ENCODE data around the gene DSG4.
A peak's percentile ranks its signal among the peaks of the same experiment; 100 is the strongest.

The DSG4 gene

DNA sequence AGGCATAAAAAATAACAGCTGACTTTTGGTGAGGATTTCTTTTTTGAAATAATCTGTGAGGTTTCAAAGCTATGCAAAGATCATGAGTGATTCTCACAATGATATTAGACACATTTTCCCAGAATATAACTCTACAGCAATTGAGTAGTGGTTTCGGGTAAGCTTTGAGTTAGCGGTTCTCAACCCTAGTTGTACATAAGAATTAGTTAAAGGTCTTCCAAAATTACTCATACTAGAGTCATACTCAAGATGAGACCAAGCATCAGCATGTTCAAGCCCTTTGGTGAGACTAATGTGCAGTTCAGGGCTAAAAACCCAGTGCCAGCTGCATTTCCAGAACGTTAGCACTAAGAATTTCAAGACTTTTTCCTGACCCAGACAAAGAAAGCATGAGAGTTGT lies 31.1 kb downstream of the DSG4 start:
- DNase-seq (ENCODE audit: low spot score) = no peak

DNA sequence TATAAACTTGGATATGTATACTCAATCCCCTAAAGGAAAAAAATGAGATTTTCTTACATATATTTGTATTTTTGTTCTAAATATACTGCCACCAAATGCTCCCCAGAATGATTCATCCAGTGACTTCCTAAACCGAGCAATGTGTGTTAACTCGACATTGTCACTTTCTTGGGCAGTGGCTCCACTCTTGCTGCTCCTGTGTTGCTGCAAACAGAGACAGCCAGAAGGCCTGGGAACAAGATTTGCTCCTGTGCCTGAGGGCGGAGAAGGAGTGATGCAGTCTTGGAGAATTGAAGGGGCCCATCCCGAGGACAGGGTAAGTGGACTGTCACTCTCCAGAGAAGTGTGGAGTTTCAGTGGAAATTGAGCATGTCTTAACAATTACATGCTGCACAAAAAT lies 32.7 kb downstream of the DSG4 start:
- no peak for DNase-seq (ENCODE audit: low spot score)

DNA sequence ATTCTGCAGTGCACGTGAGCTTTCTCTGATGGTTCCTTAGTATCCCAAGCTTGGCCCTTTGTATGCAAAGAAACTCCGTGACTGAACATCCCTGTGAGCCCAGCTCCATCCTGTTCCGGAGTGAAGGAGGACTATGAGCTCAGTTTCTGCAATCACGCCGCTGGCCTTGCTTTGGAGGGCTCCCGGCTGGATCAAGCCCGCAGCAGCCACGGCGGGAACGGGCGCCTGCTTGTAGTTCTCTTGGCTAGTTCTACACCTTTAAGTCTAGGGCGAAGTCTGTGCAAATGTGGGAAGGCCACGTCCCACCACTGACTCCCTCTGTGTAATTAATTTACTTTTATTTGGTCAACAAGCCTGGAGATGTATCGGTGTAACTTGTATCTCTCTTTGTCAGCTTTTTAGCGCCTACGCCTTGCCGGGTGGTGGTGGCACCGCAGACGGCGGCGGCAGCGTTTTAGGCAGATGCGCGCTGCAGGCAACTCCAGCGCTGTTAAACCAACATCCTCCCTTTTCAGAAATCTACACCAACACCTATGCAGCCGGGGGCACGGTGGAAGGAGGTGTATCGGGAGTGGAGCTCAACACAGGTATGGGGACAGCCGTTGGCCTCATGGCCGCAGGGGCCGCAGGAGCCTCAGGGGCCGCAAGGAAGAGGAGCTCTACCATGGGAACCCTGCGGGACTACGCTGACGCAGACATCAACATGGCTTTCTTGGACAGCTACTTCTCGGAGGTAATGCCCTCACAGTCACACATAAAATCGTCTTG lies 34.3 kb downstream of the DSG4 start:
- DNase-seq (ENCODE audit: low spot score) = no peak

DNA sequence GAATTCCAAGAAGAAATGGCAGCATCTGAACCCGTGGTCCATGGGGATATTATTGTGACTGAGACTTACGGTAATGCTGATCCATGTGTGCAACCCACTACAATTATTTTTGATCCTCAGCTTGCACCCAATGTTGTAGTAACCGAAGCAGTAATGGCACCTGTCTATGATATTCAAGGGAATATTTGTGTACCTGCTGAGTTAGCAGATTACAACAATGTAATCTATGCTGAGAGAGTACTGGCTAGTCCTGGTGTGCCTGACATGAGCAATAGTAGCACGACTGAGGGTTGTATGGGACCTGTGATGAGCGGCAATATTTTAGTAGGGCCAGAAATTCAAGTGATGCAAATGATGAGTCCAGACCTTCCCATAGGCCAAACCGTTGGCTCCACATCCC lies 36.6 kb downstream of the DSG4 start:
- no peak for DNase-seq (ENCODE audit: low spot score)

DNA sequence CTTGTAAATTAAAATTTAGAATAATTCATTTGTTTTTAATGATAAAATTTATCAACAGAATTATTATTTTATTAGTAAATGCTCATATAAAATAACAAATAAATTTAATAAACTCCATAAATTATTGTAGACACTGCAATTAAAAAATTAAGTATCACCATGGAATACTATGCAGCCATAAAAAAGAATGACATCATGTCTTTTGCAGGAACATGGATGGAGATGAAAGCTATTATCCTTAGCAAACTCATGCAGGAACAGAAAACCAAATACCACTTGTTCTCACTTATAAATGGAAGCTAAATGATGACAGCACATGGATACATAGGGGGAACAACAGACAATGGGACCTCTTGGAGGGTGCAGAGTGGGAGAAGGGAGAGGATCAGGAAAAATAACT lies 41.3 kb downstream of the DSG4 start:
- DNase-seq (ENCODE audit: low spot score) = no peak

DNA sequence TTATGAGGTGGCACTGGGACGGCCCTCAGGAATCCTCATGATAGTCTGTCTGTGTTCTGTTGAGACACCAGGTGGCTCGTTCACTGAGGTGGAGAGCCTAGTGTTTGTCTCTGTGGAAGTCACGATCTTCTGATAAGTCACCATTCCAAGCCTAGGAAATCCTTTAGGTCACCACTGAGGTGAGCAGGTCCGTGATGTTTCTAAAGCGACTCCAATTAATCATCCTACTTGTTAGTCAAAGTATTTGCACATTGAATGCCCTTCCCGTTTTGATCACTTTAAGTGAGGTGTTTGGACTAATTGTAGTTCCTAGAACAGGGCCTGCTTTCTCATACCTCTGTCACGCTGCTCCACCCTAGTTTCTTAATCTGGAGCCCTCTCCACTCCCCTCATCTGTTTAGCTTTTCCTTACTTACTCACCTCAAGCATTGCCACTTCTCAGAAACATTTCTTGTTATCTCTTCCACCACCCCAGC lies 42.9 kb downstream of the DSG4 start:
- no peak for DNase-seq (ENCODE audit: low spot score)

DNA sequence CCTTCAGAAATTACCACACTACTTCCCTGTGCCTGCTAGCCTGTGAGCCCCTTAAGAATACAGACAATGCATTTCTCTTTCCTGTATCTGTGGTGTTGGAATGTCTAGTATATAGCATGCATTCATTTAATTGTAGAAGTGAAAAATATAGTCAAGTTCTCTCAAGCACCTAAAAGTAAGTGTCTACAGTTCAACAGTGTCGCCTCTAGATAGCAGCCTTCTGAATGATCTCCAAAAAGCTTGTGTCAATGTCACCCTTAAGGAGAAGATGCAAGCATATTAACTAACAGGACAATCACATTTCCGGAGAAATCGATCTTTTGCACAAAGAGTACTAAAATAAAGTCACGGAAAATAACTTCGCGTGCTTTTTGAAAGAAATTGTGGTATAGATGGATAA lies 43.5 kb downstream of the DSG4 start:
- no peak for DNase-seq (ENCODE audit: low spot score)

DNA sequence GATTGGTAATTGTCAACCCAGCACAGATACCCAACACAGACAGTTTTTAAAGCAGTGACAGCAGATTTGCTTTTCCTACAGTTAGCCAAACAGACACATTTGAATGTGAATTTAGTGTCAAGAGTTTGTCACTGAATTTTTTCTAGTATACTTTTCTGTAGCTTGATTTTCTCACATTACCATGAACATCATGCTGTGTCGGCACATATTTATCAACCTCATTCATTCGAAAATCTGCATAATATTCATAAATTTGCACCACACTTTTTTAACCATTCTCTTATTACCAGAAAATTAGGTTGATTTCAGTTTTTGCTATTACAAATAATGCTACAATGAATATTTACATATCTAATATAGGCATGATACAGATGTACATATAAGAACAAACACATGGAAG lies 43.9 kb downstream of the DSG4 start:
- no peak for DNase-seq (ENCODE audit: low spot score)

DNA sequence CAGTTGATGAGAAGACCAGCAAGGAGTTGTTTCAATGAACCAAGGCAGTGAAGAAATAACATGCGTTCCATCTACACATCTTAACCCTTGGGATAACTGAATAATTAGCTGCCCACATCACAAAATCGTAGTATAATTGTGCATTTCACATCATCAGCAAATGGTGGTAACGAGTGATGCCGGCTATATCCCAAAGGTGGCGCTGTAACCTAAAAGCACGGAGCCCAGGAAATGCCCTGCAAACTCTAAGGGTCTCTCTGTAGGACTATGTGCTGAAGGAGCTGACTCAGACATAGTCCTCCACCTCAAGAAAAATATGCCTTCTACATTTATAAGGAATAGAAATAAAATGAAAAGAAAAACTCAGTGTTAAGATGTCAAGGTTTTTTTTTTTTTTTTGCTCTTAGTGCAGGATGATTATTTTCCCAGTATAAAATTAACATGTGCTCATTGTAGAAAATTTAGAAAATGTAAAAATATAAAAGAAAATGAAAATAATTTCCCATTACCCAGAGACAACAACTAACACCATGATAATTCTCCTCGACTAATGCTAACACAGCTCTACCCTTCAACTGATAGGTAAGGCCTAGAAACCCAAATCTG lies 47.9 kb downstream of the DSG4 start:
- DNase-seq (ENCODE audit: low spot score) = peak; percentile 66

DNA sequence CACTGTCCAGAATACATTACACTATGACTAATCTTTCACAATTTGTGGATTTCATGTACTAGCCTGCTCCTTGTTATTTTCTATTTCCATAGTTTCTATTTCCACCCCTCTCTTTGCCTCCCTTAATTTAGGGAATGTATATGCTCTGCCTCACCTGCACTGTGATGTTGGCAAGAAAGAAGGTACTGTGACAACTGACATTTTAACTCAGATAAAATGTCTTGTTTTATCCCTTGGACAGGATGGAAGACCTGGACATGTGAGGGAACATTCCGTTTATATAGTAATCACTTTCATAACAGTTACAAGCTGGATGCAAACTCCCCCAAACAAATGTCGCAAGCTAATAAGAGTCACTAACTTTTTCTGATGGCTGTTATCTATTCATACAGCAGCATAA lies 49.4 kb downstream of the DSG4 start:
- no peak for DNase-seq (ENCODE audit: low spot score)

DNA sequence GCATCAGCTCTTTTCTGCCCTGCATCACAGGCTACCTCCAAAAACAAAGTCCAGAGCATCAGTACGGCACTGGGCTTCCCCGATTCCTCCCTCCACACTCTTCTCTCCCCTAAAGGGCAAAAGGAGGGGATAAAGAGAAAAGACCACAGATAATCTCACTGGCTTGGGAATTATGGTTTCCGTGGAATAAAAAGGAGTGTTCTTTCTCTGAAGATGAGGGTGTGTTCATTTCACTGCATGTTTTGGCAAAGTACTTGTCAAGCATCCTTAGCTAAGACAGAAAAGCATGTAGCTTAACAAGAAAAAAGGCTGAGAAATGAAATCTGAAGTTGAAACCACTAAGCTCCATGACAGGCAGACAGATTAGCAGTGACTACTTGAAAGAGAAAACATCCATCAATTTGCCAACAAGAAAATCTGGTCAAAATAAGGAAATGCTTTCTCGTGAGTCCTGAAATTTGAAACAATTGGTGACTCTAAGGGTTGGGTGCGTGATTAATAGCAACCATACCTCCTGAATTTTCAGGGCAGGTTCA lies 50.4 kb downstream of the DSG4 start:
- no peak for DNase-seq (ENCODE audit: low spot score)

DNA sequence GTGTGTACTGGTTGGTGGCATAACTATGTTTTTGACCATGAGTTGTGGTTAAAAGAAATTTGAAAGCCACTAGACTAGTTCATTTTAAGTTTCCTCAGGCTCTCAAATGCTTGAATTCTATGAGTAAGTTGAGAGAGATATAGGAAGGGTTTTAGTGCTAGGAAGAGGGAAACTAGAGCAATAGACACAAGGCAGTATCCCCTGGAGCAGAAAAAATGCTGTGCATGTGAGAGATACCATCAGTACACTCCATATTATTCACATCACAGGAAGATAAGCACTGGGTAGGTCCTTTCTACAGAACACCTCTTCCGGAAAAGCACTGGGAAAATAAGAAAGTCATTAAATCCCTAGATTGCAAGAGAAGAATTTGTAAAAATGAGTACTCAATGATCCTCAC lies 51.6 kb downstream of the DSG4 start:
- DNase-seq (ENCODE audit: low spot score) = no peak

DNA sequence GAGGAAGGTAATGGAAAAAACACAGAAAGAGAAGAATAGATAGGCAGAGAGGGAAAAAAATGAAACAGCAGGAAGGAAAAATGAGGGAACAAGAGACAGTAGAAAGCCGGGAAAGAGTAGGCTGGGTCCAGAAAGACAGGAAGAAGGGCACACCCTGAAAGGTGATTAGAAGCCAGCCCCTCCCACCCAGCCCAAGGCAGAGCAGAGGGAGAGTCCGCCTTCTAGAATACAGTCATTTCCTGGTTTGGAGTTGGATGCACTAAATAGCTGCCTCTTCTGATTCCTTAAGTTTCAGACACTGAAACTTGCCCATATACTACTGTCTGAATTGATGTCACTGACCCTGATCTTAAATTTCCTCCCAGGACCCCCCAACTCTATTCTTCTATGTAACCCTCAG lies 53.0 kb downstream of the DSG4 start:
- DNase-seq (ENCODE audit: low spot score) = no peak

DNA sequence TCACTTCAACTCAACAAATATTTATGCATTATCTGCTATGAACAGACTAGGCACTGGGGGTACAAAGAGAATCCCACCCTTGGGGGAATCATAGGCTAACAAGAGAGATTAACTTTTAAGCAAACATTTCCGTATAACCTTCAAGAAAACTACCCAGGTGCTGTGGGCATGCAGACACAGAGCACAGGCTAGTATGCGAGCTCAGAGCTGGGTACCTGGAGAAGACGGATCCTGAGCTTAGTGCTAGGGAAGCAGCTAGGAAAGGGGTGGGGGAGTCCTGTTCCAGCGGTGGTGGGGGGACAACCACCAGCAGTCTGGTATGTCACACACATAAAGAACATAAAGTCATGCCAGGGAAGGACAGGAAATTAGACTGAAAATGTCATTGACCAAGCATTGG lies 53.5 kb downstream of the DSG4 start:
- no peak for DNase-seq (ENCODE audit: low spot score)

DNA sequence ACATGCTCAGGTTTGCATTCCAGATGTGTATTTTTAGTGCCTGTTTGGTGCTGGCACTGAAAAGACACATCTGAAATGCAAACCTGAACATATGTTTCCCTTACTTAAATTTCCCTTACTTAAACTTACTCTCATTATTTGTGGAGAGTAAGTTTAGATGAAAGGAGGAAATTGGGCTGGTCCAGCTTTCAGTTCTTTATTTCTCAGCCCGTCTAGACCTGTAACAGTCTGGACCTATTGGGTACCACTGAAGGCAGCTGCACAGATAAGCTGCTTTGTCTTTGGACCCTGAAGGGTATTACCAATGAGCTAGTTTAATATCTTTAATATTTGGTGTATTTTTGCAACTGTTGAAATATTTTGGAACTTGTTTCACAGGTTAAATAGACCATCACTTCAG lies 54.0 kb downstream of the DSG4 start:
- DNase-seq (ENCODE audit: low spot score) = no peak

DNA sequence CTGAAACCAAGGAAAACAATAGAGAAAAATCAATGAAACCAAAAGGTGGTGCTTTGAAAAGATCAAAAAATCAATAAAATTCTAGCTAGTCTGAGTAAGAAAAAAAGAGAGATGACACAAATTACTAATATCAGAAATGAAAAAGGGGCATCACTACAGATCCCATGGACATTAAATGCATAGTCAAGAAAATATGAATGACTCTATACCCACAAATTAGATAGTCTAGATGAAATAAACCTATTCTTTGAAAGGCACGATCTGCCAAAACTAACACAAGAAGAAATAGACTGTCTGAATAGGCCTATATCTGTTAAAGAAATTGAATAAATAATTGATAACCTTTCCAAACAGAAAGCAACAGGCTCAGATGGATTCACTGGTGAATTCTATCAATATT lies 55.7 kb downstream of the DSG4 start:
- no peak for DNase-seq (ENCODE audit: low spot score)

DNA sequence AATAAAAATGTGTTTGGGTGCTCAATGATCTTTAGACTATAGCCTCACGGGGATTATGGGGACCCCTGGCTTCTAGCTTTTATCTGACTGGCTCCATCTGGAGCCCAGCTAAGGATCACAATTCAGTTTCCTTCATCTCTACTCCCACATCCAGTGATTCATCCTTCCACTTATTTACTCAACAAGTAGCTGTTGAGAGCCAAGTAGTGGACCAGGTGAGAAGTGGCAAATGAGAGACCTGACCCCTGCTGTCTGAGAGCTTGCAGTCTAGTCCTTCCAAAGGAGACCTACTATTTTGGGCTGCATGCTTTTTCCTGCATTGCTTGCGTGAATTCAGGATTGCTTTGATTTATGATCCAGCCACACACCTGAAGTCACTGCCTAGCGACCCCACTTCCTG lies 60.2 kb downstream of the DSG4 start:
- DNase-seq (ENCODE audit: low spot score) = no peak

DNA sequence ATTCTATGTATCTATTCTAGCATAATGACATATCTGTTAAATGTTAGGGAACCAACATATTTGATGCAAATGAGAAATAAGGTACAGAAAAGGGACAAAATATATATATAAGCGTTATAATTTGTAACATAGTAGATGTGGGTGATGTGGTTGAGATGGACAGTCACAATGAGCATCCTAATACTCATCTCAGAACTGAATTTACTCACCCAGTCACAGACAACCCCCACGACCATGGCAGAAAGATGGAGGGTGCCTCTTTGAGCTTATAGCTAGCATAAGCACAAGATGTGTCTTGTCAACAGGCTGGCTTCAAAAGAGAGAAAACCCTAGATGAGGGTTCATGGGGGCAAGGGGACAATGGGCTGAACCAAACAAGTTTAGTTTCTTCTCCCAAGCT lies 61.8 kb downstream of the DSG4 start:
- DNase-seq (ENCODE audit: low spot score) = no peak

DNA sequence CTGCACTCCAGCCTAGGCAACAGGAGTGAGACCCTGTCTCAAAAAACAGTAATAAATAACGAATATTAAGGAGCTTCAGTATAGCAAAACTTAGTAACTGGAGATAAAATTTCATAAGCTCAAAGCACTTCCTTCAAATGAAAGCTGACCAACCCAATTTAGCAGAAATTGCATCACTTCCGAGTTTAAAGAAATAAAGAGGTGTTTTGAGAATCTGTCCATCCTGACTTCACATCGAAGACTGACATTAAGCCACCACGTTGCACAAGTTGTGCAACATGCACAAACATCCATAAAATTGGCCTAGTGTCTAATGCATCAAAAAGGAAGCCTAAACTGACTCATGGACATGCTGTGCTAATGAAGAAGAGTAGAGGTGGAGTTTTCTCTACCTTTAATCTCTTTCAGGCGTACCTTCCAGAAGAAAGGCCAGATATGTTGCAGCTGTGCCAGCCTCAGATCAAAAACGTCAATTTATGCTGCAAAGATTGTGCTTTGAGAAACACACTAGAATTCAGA lies 63.3 kb downstream of the DSG4 start:
- DNase-seq (ENCODE audit: low spot score) = no peak

DNA sequence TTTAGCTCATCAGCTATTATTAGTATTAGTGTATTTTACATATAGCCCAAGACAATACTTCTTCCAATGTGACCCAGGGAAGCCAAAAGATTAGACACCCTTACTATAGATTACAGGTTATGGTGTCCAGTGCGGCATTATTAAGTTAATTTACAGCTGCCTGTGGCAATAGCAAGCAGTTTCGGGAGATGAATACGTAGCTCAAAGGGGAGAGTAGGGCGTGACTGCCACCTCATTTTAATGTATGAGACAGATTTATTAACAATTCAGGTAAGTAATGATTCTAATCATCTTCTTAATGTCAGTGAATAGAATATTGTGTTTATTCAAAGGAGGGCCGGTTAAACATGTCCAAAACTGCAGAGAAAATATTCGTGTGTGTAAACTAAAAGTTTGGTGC lies 64.2 kb downstream of the DSG4 start:
- DNase-seq (ENCODE audit: low spot score) = no peak

DNA sequence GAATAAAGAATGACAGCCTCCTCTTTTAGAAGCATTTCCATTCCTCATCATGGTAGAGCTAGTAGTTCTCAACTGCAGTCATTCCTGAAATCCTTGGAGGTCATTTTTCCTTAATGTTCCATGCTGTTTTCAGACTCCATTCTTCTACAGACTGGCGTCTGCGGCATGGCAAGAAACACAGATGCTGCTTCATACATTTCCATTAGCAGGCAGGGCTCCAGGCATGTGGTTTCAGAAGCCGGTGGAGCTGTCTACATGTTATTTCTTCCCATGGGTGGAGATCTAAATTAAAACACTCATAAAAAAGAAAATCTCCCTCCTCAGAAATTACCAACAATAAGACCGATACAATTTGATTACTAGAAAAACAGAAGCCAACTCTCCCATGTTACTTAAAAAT lies 64.9 kb downstream of the DSG4 start:
- DNase-seq (ENCODE audit: low spot score) = no peak

DNA sequence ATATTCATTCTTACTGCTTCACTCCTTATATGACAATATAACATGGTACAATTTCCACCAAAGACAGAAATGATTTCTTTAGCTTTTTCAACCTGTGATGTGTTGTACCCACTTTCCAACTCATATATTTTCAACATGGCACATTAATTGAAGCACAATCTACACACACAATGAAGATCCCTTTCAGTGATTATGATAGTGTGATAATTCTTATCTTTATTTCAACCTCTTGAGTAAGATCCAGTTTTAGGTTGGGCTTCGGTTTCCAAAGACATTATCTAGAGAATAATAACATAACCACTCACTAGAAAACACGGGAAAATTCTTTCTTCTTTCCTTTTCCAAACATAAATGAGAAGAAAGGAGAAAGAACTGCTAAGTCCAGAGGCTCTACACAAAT lies 67.6 kb downstream of the DSG4 start:
- no peak for DNase-seq (ENCODE audit: low spot score)

DNA sequence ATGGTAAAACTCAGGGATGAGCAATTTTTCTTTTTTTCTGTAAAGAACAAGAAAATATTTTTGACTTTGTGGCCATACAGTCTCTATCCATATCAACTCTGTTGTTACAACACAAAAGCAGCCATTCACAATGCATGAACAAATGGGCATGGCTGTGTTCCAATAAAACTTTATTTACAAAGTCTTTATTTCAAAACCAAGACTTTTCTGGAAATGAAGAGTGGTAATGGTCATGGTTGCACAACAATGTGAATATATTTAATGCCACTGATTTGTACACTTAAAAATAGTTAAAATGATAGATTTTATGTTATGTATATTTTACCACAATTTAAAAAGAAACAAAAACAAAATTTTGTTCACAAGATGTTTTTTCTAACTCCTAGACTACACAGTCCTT lies 69.3 kb downstream of the DSG4 start:
- DNase-seq (ENCODE audit: low spot score) = no peak

DNA sequence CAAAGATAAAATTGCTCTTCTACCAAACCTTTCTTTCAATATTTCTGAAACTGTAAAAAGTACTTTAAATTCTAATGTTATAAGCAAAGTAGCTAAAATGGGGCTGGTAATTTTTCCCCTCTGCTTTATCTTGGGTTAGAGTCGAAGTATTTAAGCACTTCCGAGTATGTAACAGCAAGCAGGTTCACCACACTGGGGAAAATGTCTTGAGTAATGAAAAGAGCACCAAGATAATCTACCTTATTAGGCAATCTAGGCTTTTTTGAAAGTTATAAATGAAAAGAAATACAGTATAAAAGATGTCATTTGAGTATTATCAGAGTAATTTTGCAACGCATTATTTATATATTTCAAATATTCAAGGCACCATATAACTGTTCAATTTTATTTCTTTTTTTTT lies 70.3 kb downstream of the DSG4 start:
- no peak for DNase-seq (ENCODE audit: low spot score)

All from ecto neural progenitor cell (in vitro differentiated cells).